LHCN-M2 (cell line): Measurements from ENCODE around the gene SNX22. TPM values are rescaled to one million over a fixed set of nuclear protein-coding genes. Genes with fewer than 3 reads are reported as not detected.

Source experiments
- DNase-seq: peaks from one replicate; pipeline ENCODE4 v3.0.0-alpha.2; 2012; ENCODE audit warnings: low read depth
- total RNA-seq: library from RNA; depleted of rRNA; stranded (reverse); fragments of >200 nt; gene quantifications from 2 replicates; pipeline ENCODE4 v1.2.3, GENCODE V29; 2014

Gene SNX22
- total RNA-seq, 1 experiment from 2014 or later: 0.06 TPM

- no peak for DNase-seq
Measured at GRCh38 chr15:64156652-64157331, 5.3 kb downstream of the SNX22 start.

DNA sequence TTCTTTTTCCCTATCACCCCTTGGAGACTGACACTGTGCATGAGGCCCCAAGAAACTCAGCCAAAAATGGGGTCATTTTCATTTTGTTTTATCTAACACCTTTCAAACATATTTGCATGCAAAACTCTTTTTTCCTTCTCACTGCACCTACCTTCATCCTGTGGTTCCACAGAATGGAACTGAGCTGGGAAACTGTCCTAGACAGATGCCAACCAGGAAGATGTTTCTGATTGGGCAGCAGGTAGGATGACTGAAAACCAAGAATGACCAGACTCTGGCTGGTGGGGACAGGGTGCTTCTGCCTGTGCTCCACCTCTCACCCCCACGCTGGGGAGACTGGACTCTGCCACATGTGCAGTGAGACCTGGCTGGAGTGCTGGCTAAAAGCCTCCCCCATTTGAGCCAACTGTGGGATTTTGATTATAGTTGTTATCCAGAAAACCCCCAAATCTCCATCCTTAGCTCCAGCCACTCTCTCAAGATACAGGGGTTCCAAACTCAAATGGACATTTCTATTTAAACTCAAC, 6.1 kb downstream of the SNX22 start:
- no peak for DNase-seq

DNA sequence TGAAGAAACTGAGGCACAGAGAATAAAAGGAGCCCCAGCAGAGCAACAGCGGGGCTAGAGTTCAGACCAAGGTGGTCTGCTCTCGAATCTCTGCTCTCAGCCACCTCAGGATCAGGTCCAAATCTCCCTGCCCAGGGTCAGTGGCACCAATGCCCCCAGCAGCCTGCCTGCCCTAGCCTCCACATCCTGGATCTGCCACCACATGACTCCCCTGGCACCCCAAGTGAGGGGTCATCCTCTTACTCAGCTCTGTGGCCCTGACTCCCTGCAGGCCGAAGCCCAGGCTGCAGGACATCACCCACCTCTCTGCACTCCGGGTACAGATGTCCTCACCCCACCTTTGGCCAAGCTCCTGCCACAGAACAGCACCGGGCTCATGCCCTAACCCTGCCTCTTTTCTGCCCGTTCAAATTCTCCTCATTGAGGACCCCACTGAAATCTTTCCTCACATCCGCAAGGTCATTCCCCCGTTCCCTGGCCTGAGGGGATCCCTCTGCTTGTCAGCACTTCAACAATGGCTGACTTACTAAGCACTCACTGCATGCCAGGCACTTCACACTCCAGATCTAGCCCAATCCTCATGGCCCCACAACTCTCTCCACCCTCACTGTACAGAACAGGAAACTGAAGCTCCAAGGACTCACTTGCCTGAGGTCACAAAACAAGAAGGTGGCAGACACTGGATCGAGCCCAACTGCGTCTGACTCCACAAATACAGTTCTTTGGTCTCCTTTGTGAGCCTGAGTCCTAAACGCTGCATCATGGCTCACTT, 7.0 kb downstream of the SNX22 start:
- DNase-seq: no peak

DNA sequence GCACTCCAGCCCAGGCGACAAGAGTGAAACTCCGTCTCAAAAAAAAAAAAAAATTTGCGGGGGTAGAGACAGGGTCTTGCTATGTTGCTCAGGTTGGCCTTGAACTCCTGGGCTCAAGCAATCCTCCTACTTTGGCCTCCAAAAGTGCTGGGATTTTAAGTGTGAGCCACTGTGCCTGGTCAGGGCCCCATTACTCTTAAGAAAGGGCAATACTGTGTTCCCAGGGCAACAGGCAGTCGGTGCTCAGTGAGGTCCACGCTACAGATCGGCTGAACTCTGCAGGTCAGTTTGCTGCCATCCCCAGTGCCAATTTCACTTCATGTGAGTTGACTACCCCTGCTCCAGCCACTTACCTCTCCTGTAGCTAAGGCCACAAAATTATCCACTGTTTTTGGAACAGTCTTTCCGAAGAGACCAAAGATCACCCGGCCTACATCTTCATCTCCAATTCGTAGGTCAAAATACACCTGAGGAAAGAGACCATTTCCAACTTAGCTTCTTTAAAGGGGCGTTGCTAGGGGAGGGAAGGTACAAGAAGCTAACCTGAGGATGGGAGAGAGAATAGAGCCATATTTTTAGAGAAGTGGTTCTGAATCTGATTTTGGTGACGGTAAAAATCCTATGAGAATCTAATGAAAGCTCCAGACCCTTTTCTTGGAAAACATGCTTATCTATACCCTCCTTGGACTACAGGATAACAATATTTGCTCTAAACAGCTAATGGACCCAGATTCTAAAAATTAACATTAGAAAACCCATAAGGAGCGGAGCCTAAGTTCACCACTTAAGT, 10.4 kb downstream of the SNX22 start:
- no peak for DNase-seq

- DNase-seq: no peak
Measured at GRCh38 chr15:64162478-64162868, 10.9 kb downstream of the SNX22 start.

DNA sequence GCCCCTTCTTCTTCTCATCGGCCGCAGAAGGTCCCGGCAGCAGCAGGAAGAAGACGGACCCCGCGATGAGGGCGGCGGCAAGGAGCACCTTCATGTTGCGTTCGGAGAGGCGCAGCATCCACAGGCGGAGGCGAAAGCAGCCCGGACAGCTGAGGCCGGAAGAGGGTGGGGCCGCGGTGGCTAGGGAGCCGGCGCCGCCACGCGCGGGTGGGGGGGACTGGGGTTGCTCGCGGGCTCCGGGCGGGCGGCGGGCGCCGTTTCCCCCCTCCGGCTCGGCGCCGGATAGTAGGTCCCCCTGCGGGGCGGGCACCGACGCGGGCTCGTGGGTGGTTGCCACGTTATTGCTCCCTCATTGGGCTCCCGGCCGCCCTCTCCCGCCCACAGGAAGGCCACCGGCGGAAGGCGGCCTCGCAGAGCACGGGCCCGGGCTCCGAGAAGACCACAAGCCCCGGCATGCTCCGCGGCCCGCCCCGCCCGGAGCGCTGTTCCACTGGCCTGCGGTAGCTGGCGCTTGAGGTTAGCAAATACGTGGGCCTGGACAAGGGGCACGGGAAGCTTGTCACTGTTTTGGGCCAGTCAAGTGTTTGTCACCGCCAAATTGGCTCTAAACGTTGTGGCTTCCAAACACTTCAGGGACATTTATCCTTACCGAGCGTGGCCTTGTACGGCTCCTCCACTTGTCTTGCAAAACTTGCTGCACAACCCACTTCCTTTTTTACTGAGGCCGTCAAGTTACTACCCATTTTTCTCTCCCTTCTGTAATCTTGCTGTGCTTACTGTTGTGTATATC, 11.5 kb downstream of the SNX22 start, which contains the start of gene PPIB:
Gene PPIB (minus strand): TSS at position 154 of the 790 bp plus-strand sequence. CDS start 36 bp downstream, at position 118.
- DNase-seq: peak; percentile 97

DNA sequence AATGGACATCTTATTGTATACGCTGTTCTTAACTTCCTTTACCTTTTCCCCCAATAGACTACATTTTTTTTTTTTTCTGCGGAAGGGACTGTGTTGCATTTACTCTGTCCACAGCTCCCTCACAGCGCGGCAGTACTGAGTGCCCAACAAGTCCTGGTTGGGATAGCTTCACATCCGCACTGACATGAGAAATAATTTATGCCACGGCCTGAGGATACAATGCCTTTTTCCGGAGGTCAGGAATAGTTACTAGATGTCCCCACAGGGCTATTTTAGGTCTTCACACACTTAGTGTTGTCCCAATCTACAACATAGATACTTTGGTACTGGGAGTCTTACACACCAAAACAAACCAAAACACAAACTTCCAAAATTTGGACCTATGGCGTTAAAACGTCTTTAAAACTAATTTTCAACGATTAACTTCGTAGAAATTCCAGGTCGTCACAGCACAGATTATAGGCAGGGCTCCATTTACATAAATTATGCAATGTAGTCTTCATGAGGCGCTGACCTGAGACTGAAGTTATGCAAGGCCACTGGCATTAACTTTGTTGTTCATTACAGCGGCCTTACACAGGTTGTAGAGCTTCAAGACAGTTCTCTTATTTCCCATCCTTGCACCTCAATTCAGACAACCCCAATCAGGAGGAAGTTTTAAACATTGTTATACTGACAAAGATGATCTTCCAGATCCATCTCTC, 12.3 kb downstream of the SNX22 start:
- DNase-seq: no peak

GRCh38 chr15:64164436-64164835, 12.9 kb downstream of the SNX22 start:
- no peak for DNase-seq

- peak; percentile 6 for DNase-seq
Measured at GRCh38 chr15:64166102-64166890, 14.8 kb downstream of the SNX22 start.

GRCh38 chr15:64180235-64180824, 28.8 kb downstream of the SNX22 start:
- no peak for DNase-seq

GRCh38 chr15:64182859-64183370, 31.4 kb downstream of the SNX22 start:
- no peak for DNase-seq

DNA sequence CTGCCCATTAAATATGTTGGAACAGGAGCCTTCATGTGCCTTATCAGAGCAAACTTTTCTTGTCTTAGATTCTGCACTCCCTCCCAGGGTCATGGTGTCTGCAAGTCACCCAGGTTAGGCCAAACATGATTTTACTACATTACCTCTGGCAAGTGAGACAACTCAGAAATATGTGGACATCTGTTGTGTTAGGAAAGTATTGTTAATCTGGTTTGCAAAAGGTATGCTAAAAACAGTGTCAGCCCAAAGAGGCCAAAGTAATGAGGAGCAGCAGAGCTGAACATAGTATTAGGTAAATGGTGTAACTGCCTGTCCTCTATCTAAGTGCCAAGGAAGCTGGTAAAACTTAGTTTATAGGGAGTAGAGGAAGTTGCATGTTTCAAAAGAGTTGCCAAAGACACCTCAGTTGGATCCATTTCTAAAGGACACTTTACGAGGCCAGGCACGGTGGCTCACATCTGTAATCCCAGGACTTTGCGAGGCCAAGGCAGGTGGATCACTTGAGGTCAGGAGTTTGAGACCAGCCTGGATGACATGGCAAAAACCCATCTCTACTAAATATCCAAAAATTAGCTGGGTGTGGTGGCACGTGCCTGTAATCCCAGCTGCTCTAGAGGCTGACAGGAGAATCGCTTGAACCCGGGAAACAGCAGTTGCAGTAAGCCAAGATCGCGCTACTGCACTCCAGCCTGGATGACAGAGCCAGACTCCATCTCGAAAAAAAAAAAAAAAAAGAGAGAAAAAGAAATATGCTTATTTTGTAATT, 33.8 kb downstream of the SNX22 start:
- no peak for DNase-seq

- DNase-seq: no peak
Measured at GRCh38 chr15:64187396-64188191, 36.1 kb downstream of the SNX22 start.

GRCh38 chr15:64191971-64192830, 40.7 kb downstream of the SNX22 start:
- DNase-seq: no peak

DNA sequence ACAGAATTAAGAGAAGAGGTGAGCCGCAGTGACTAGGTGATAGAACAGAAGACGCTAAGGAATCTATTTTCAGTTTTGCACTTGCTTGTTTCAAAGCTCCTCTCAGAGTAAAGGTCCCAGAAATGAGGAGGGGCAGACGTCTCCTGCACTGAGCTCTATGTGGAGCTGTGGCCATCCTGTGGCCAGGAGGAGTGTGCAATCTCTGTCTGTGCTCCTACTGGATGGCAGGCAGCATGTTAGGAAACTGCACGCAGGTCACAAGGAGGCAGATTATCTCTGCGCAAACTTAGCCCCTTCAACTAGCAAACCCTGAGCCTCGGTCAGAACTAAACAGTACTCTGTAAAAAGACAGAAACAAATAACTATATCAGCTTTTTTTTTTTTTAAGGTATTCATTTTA, 42.4 kb downstream of the SNX22 start:
- DNase-seq: no peak

DNA sequence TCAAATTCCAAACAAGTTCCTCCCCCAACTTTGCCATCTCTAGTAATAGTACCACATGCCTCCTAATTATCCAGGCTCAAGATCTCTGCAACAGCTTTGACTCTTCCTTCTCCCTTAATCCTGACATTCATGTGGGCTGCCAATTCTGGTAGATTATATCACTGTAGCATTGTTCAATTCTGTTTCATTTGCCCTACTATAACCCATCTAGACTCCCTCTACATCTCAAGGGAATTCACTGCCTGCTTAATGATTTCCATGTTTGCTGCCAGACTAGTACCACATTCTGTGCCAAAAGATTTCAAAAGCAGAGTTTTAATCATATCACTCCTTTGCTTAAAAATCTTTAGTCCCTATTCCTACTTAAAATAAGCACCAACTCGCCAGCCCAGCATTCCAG, 45.9 kb downstream of the SNX22 start:
- peak; percentile 19 for DNase-seq
